GM13976 (cell line): ENCODE results near the gene PSORS1C1.
"Not testable (repeated sequence)": the region's sequence is repeated elsewhere in the genome, so short reads cannot be mapped to it uniquely, and the experiment has no call there.

Experiments
- DNase-seq: peaks from one replicate; pipeline ENCODE4 v3.0.0; 2012; ENCODE audit warnings: low spot score
- CTCF ChIP-seq: IDR thresholded peaks from 2 replicates; pipeline ENCODE4 v1.5.1; 2012; ENCODE audit warnings: borderline replicate concordance, mild to moderate bottlenecking; ENCODE audit not compliant: insufficient read depth; ENCODE audit errors: extremely low read depth, missing control alignments, control extremely low read depth
- in situ Hi-C: fragments of 300-500 bp; cut with MboI; formaldehyde crosslinking; loops from one replicate; pipeline ENCODE4 v1.12.0; 2022; ENCODE audit warnings: low sequenced_read_pairs, mixed read lengths, inconsistent platforms; ENCODE audit not compliant: unreplicated experiment

The PSORS1C1 gene

GRCh38 chr6:31169123-31169857 lies 54.7 kb downstream of the PSORS1C1 start:
- no peak for DNase-seq
- in situ Hi-C loops = no loop called here
- TF ChIP-seq CTCF = no peak

GRCh38 chr6:31169858-31170599 lies 55.4 kb downstream of the PSORS1C1 start:
- in situ Hi-C loops, DNase-seq: not testable (repeated sequence)

- no peak for TF ChIP-seq CTCF
- no peak for DNase-seq
- in situ Hi-C loops = no loop called here
Measured at GRCh38 chr6:31170600-31170881, 55.9 kb downstream of the PSORS1C1 start, which contains the start of gene POU5F1. Gene POU5F1, minus strand, starts transcription at chr6:31170682. Its CDS starts 62 bp downstream, at chr6:31170620.

GRCh38 chr6:31170987-31171671 lies 56.5 kb downstream of the PSORS1C1 start:
- in situ Hi-C loops = no loop called here
- no peak for TF ChIP-seq CTCF
- DNase-seq = no peak

GRCh38 chr6:31171931-31172905 lies 57.6 kb downstream of the PSORS1C1 start:
- DNase-seq = no peak
- TF ChIP-seq CTCF = no peak
- in situ Hi-C loops = no loop called here

GRCh38 chr6:31172973-31173384 lies 58.4 kb downstream of the PSORS1C1 start:
- TF ChIP-seq CTCF = no peak
- in situ Hi-C loops = no loop called here
- DNase-seq = no peak
